ENCODE data around the gene TMEM80. TPM values are rescaled to one million over a fixed set of nuclear protein-coding genes. Genes with fewer than 3 reads are reported as not detected.

Gene TMEM80
- total and polyA plus RNA-seq, 10 donors, result 18.7 to 37.6 (median 28.5) TPM

DNA sequence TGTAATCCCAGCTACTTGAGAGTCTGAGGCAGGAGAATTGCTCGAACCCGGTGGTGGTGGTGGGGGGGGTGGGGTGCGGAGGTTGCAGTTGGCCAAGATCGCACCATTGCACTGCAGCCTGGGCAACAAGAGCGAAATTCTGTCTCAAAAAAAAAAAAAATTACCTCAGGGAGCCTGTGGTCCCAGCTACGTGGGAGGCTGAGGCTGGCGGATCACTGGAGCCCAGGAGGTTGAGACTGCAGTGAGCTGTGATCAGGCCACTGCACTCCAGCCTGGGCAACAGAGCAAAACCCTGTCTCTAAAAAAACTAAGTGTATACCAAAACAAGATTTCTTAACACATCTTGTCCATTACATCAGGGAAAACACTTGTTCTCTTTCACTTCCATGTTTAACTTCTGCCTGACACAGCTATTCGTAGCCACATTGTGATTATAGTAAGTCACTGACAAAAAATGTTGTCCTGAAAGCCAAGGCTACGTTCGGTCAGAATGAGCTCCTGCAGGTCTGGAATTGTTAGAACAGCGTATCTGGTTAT, 1.4 kb downstream of the TMEM80 start:
- no peak for DNase-seq
- 48 to 74% (median 64%) methylated on average over 11 of the region's 11 CpGs for WGBS, 5 donors
- Histone ChIP-seq H3K4me3 (peak overlapping the region in 4 of 8 donors; percentile 79 to 85 (median 82)), H3K9me3 (no peaks in the 10 kb centered on the region), H3K36me3 (peaks cover 0 to 40% (median 10%) of the 10 kb centered on the region in 6 donors), H3K27me3 (replicated peaks in 1 of 7) (no peaks in the 10 kb centered on the region), H3K4me1 (peaks cover 26 to 63% (median 43%) of the 10 kb centered on the region in 6 donors), H3K27ac (peak overlapping the region in 7 of 8 donors; percentile 97 to 100 (median 99))
- intact Hi-C loops (cut with DNase I; ENCODE audit: low total_unique reads), result no loop called here
- TF ChIP-seq, protein P1, sequence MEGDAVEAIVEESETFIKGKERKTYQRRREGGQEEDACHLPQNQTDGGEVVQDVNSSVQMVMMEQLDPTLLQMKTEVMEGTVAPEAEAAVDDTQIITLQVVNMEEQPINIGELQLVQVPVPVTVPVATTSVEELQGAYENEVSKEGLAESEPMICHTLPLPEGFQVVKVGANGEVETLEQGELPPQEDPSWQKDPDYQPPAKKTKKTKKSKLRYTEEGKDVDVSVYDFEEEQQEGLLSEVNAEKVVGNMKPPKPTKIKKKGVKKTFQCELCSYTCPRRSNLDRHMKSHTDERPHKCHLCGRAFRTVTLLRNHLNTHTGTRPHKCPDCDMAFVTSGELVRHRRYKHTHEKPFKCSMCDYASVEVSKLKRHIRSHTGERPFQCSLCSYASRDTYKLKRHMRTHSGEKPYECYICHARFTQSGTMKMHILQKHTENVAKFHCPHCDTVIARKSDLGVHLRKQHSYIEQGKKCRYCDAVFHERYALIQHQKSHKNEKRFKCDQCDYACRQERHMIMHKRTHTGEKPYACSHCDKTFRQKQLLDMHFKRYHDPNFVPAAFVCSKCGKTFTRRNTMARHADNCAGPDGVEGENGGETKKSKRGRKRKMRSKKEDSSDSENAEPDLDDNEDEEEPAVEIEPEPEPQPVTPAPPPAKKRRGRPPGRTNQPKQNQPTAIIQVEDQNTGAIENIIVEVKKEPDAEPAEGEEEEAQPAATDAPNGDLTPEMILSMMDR (IDR thresholded peaks at IDR 0.05 in 8 of 11, conservative IDR thresholded peaks at IDR 0.05 in 3 of 11), result no peak
- TF ChIP-seq POLR2A (IDR thresholded peaks at IDR 0.05), result no peak
- TF ChIP-seq POLR2AphosphoS5 (IDR thresholded peaks at IDR 0.05), result peak in 2 of 3 donors; percentile 66 to 69

DNA sequence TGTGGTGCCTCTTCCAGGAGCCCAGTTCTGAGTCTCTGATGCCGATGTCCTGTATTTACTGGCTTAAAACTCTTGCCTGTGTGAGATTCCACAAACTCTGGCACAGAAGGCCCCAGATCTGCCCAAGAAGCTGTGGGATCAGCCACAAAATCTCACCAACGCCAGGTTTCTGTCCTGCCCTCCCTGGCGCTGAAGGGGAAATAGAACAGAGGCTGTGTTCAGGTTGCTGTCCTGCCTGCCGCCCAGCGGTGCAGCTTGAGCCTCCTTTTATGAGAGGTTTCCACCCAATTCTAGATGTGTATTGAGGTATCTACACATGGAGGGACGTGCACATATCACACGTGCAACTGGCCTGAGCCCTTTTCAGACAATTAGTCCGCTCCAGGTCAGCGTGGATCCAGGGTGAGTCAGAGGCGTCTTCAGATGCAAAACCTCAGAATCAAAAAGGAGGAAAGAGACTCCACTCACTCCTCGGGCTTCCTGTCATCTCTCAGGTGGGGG, 2.2 kb downstream of the TMEM80 start:
- peak overlapping the region in 1 of 8 donors; percentile 25 for H3K4me3 ChIP-seq
- intact Hi-C loops (cut with DNase I; ENCODE audit: low total_unique reads), result no loop called here
- no peak for DNase-seq
- TF ChIP-seq, protein P1 (IDR thresholded peaks at IDR 0.05 in 8 of 11, conservative IDR thresholded peaks at IDR 0.05 in 3 of 11), result no peak
- TF ChIP-seq POLR2AphosphoS5 (IDR thresholded peaks at IDR 0.05) (no peak), POLR2A (IDR thresholded peaks at IDR 0.05) (no peak)
- no peaks in the 10 kb centered on the region for H3K27me3 ChIP-seq (replicated peaks in 1 of 7)
- H3K4me1 ChIP-seq, result peaks cover 28 to 63% (median 47%) of the 10 kb centered on the region in 6 donors
- H3K27ac ChIP-seq, result peak overlapping the region in 7 of 8 donors; percentile 97 to 100 (median 99)
- no peaks in the 10 kb centered on the region for H3K9me3 ChIP-seq
- peaks cover 0 to 49% (median 10%) of the 10 kb centered on the region in 6 donors for H3K36me3 ChIP-seq
- 75 to 82% (median 81%) methylated on average over 11 of the region's 11 CpGs for WGBS, 5 donors

DNA sequence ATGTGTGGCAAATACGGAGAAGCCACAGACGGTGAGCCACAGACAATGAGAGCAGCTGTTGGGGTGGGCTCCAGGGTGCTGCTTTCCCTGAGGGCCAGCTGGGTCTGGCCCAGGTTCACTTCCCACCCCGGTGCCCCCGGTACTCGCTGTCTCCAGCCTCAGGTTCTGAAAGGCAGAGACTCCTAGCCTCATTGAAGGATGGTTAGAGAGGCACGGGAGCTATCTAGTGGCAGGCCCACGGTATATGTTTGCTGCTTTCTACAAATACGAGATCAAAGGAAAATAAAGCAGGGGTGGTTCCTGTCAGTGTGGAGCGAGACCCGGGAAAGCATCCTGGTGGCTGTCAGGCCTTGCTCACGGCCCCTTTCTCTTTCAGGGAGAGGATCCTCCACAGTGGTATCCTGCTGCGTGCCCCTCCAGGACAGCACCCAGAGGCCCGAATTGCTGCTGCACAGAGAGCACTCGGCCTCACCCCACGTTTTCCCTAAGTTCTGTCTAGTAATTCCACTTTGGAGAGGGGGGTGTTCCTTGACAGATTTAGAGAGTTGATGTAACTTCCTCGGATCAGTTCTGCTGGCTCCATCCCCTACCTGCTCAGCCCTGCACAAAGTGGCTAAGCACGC, 3.0 kb downstream of the TMEM80 start:
- Histone ChIP-seq H3K27me3 (replicated peaks in 1 of 7) (no peaks in the 10 kb centered on the region), H3K4me1 (peaks cover 25 to 63% (median 47%) of the 10 kb centered on the region in 6 donors), H3K36me3 (peaks cover 0 to 56% (median 10%) of the 10 kb centered on the region in 6 donors), H3K4me3 (no peak overlapping the region), H3K27ac (peak overlapping the region in 3 of 8 donors; percentile 97 to 100 (median 99)), H3K9me3 (no peaks in the 10 kb centered on the region)
- intact Hi-C loops (cut with DNase I; ENCODE audit: low total_unique reads), result no loop called here
- WGBS, 5 donors, result 85 to 88% (median 86%) methylated on average over 17 of the region's 17 CpGs
- no peak for TF ChIP-seq POLR2AphosphoS5 (IDR thresholded peaks at IDR 0.05)
- TF ChIP-seq, protein P1 (IDR thresholded peaks at IDR 0.05 in 8 of 11, conservative IDR thresholded peaks at IDR 0.05 in 3 of 11), result no peak
- TF ChIP-seq POLR2A (IDR thresholded peaks at IDR 0.05), result no peak
- no peak for DNase-seq

DNA sequence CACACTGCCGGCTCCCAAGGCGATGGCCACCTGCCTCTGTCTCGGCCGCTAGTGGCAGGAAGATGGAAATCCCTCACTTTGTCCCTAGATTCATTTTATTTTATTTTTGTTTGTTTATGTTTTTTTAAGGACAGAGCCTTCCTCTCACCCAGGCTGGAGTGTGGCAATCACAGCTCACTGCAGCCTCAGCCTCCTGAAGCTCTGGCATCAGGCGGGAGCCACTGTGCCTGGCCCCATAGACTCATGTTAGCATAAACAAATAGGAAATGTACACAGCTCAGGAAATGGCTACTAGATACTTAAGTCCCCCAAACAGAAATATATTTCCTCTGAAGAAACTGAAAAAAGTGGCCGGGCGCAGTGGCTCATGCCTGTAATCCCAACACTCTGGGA, 3.5 kb downstream of the TMEM80 start:
- no peak for TF ChIP-seq POLR2A (IDR thresholded peaks at IDR 0.05)
- TF ChIP-seq, protein P1 (IDR thresholded peaks at IDR 0.05 in 8 of 11, conservative IDR thresholded peaks at IDR 0.05 in 3 of 11), result no peak
- no peak for DNase-seq
- Histone ChIP-seq H3K4me3 (no peak overlapping the region), H3K27ac (no peak overlapping the region), H3K4me1 (peaks cover 21 to 63% (median 42%) of the 10 kb centered on the region in 6 donors), H3K36me3 (peaks cover 0 to 58% (median 10%) of the 10 kb centered on the region in 6 donors), H3K27me3 (replicated peaks in 1 of 7) (no peaks in the 10 kb centered on the region), H3K9me3 (no peaks in the 10 kb centered on the region)
- WGBS, 5 donors, result 89 to 97% (median 93%) methylated on average over 7 of the region's 7 CpGs
- intact Hi-C loops (cut with DNase I; ENCODE audit: low total_unique reads), result no loop called here
